H1 (cell line): ENCODE measurements around the gene MTPN. TPM values are rescaled to one million over a fixed set of nuclear protein-coding genes. Genes with fewer than 3 reads are reported as not detected.

Source experiments
- CTCF ChIA-PET: fragments of 300-600 bp; sonication (Branson Sonifier 250); formaldehyde crosslinking; loops from one replicate; lab custom pipeline; 2021; ENCODE audit not compliant: partially characterized antibody; lab: Charles Lee
- POLR2A ChIA-PET: fragments of 300-600 bp; sonication (Branson Sonifier 250); formaldehyde crosslinking; loops from one replicate; lab custom pipeline; 2021; ENCODE audit warnings: inconsistent platforms; ENCODE audit not compliant: partially characterized antibody; lab: Charles Lee
- DNase-seq, 2 experiments: peaks; one replicate each; pipeline versions ENCODE4 v3.0.0 to v3.0.0-alpha.2; 2010 to 2022; ENCODE audit warnings: low spot score in 2 of 2, low read depth in 1 of 2, mixed read lengths in 1 of 2
- FAIRE-seq: peaks from 2 replicates; lab custom pipeline; 2011; peaks lifted over from hg19 to GRCh38; lab: Jason Lieb, UNC
- H2AFZ ChIP-seq: 2 replicates; pipeline ENCODE4 v1.8.1; 2012; ENCODE audit warnings: low read length, inconsistent platforms
- H2AK5ac ChIP-seq: 2 replicates; pipeline ENCODE4 v1.6.1; 2013; ENCODE audit warnings: low read depth, low read length
- H2BK120ac ChIP-seq: replicated peaks from 2 replicates; pipeline ENCODE3; 2013; ENCODE audit warnings: low read depth, low read length, inconsistent platforms
- H2BK12ac ChIP-seq: 2 replicates; pipeline ENCODE4 v1.6.1; 2013; ENCODE audit warnings: low read depth, low read length
- H2BK15ac ChIP-seq: 2 replicates; pipeline ENCODE4 v1.6.1; 2013; ENCODE audit warnings: low read length
- H2BK20ac ChIP-seq: 2 replicates; pipeline ENCODE4 v1.6.1; 2013; ENCODE audit warnings: low read length
- H2BK5ac ChIP-seq: 2 replicates; pipeline ENCODE4 v1.6.1; 2013; ENCODE audit warnings: low read depth, low read length
- H3K14ac ChIP-seq: 2 replicates; pipeline ENCODE4 v1.6.1; 2013; ENCODE audit warnings: inconsistent platforms; ENCODE audit not compliant: insufficient read length
- H3K18ac ChIP-seq: 2 replicates; pipeline ENCODE4 v1.6.1; 2013; ENCODE audit warnings: low read length; ENCODE audit errors: extremely low read depth
- H3K23ac ChIP-seq: 2 replicates; pipeline ENCODE4 v1.6.1; 2013; ENCODE audit warnings: inconsistent platforms; ENCODE audit not compliant: insufficient read length
- H3K23me2 ChIP-seq: 2 replicates; pipeline ENCODE4 v1.6.1; 2013; ENCODE audit warnings: low read depth, low read length
- H3K27ac ChIP-seq: 2 replicates; pipeline ENCODE4 v1.6.1; 2011; ENCODE audit warnings: low read depth, low read length, inconsistent platforms
- H3K27me3 ChIP-seq, 4 experiments: replicated peaks in 1 of 4; 1 replicate in 1 of 4; 2 replicates in 3 of 4; pipeline versions ENCODE4 v1.6.1 to v1.8.1; 2011 to 2013; ENCODE audit warnings: low read length in 3 of 4, mild to moderate bottlenecking in 3 of 4, inconsistent platforms in 2 of 4, mixed read lengths in 2 of 4, moderate library complexity in 1 of 4; ENCODE audit not compliant: control insufficient read depth in 3 of 4, insufficient read depth in 3 of 4; ENCODE audit errors: extremely low read depth in 1 of 4
- H3K36me3 ChIP-seq, 4 experiments: 2 replicates each; pipeline versions ENCODE4 v1.6.1 to v1.8.1; 2011 to 2013; ENCODE audit warnings: mild to moderate bottlenecking in 4 of 4, low read length in 3 of 4, moderate library complexity in 2 of 4, control low read depth in 1 of 4, inconsistent platforms in 1 of 4; ENCODE audit not compliant: insufficient read depth in 4 of 4, control insufficient read depth in 2 of 4
- H3K4ac ChIP-seq: replicated peaks from 2 replicates; pipeline ENCODE3; 2013; ENCODE audit warnings: low read length, low read depth, mixed read lengths, inconsistent platforms; ENCODE audit not compliant: insufficient read length
- H3K4me1 ChIP-seq, 4 experiments: replicated peaks in 1 of 4; 1 replicate in 1 of 4; 2 replicates in 3 of 4; pipeline versions ENCODE4 v1.6.1 to v1.8.1; 2011 to 2013; ENCODE audit warnings: low read length in 3 of 4, inconsistent platforms in 2 of 4, mixed read lengths in 1 of 4; ENCODE audit not compliant: insufficient read depth in 4 of 4, control insufficient read depth in 3 of 4
- H3K4me2 ChIP-seq, 2 experiments: 2 replicates each; pipeline versions ENCODE4 v1.6.1 to v1.8.1; 2011 to 2013; ENCODE audit warnings: low read depth in 2 of 2, low read length in 2 of 2, control low read depth in 1 of 2, inconsistent platforms in 1 of 2, mild to moderate bottlenecking in 1 of 2; ENCODE audit not compliant: insufficient read depth in 1 of 2
- H3K4me3 ChIP-seq, 4 experiments: fragments of 200-600, 300-600 bp in 1 of 4; sonication (generic), shearing (Covaris generic), sonication (Bioruptor Twin) in 1 of 4; 2 replicates each; pipeline versions ENCODE4 v1.5.1 to v1.8.1; 2011 to 2016; ENCODE audit warnings: low read length in 4 of 4, low read depth in 3 of 4, control low read depth in 2 of 4, inconsistent platforms in 2 of 4, mild to moderate bottlenecking in 2 of 4, mixed read lengths in 1 of 4, moderate library complexity in 1 of 4; ENCODE audit not compliant: insufficient read depth in 2 of 4; ENCODE audit errors: extremely low read depth in 1 of 4
- H3K56ac ChIP-seq: replicated peaks from 2 replicates; pipeline ENCODE3; 2013; ENCODE audit warnings: low read depth, mild to moderate bottlenecking, mixed read lengths, low read length, inconsistent platforms; ENCODE audit not compliant: insufficient read length
- H3K79me1 ChIP-seq: 2 replicates; pipeline ENCODE4 v1.6.1; 2013; ENCODE audit warnings: low read depth, low read length, control low read depth
- H3K79me2 ChIP-seq, 2 experiments: 2 replicates each; pipeline versions ENCODE4 v1.6.1 to v1.8.1; 2012 to 2013; ENCODE audit warnings: low read length in 2 of 2, mild to moderate bottlenecking in 2 of 2, inconsistent platforms in 1 of 2; ENCODE audit not compliant: insufficient read depth in 2 of 2, control insufficient read depth in 1 of 2
- H3K9ac ChIP-seq, 4 experiments: replicated peaks in 1 of 4; 1 replicate in 1 of 4; 2 replicates in 3 of 4; pipeline versions ENCODE4 v1.6.1 to v1.8.1; 2011 to 2013; ENCODE audit warnings: low read depth in 3 of 4, low read length in 3 of 4, control low read depth in 2 of 4, mild to moderate bottlenecking in 2 of 4, moderate library complexity in 2 of 4, inconsistent platforms in 1 of 4; ENCODE audit errors: extremely low read depth in 1 of 4
- H3K9me3 ChIP-seq, 2 experiments: 2 replicates each; pipeline versions ENCODE4 v1.6.1 to v1.8.1; 2012 to 2013; ENCODE audit warnings: mild to moderate bottlenecking in 2 of 2, moderate library complexity in 2 of 2, control low read depth in 1 of 2, inconsistent platforms in 1 of 2, low read depth in 1 of 2, low read length in 1 of 2, mixed read lengths in 1 of 2; ENCODE audit not compliant: insufficient read depth in 2 of 2
- H4K20me1 ChIP-seq, 2 experiments: replicated peaks in 1 of 2; 2 replicates each; pipeline versions ENCODE3 to v1.8.1; 2011 to 2013; ENCODE audit warnings: inconsistent platforms in 2 of 2, low read length in 2 of 2, mild to moderate bottlenecking in 1 of 2; ENCODE audit not compliant: insufficient read depth in 2 of 2, control insufficient read depth in 1 of 2
- H4K5ac ChIP-seq: 2 replicates; pipeline ENCODE4 v1.6.1; 2013; ENCODE audit warnings: low read length, low read depth, mixed read lengths, inconsistent platforms; ENCODE audit not compliant: insufficient read length
- H4K8ac ChIP-seq: 2 replicates; pipeline ENCODE4 v1.8.0; 2013; ENCODE audit warnings: mild to moderate bottlenecking, moderate library complexity, low read length, inconsistent platforms; ENCODE audit not compliant: insufficient read depth; ENCODE audit errors: extremely low read depth
- H4K91ac ChIP-seq: replicated peaks from 2 replicates; pipeline ENCODE3; 2013; ENCODE audit warnings: low read length, mixed read lengths, inconsistent platforms; ENCODE audit not compliant: insufficient read length
- CREB1 ChIP-seq: IDR thresholded peaks from 2 replicates; pipeline ENCODE4 v1.6.1; 2012; ENCODE audit warnings: inconsistent platforms
- EGR1 ChIP-seq: IDR thresholded peaks from 2 replicates; pipeline ENCODE4 v1.6.1; 2011; ENCODE audit warnings: low read depth, low read length, borderline replicate concordance
- EP300 ChIP-seq, 2 experiments: IDR thresholded peaks; 1 replicate in 1 of 2; 2 replicates in 1 of 2; pipeline ENCODE4 v1.6.1; 2011 to 2012; ENCODE audit warnings: low read depth in 2 of 2, low read length in 2 of 2, mild to moderate bottlenecking in 2 of 2, borderline replicate concordance in 1 of 2, inconsistent platforms in 1 of 2, moderate library complexity in 1 of 2
- GTF2F1 ChIP-seq: IDR thresholded peaks from 2 replicates; pipeline ENCODE4 v1.6.1; 2012; ENCODE audit warnings: low read depth, low read length, improper control_type of control experiment, borderline replicate concordance
- HDAC2 ChIP-seq, 2 experiments: fragments of 300-600 bp in 1 of 2; sonication (generic) in 1 of 2; IDR thresholded peaks; 2 replicates each; pipeline ENCODE4 v1.6.1; 2011 to 2012; ENCODE audit warnings: low read depth in 2 of 2, low read length in 2 of 2, mild to moderate bottlenecking in 2 of 2, moderate library complexity in 2 of 2, borderline replicate concordance in 1 of 2, inconsistent platforms in 1 of 2
- KDM1A ChIP-seq: fragments of 200-600, 300-600 bp; sonication (generic); IDR thresholded peaks from 2 replicates; pipeline ENCODE4 v1.7.1; 2016; ENCODE audit warnings: mild to moderate bottlenecking, low read length, borderline replicate concordance
- MAFK ChIP-seq: IDR thresholded peaks from 2 replicates; pipeline ENCODE4 v1.6.1; 2012; ENCODE audit warnings: low read depth, mild to moderate bottlenecking, improper control_type of control experiment, low read length
- NANOG ChIP-seq: IDR thresholded peaks from 2 replicates; pipeline ENCODE4 v1.6.1; 2011; ENCODE audit warnings: low read length, low read depth, mild to moderate bottlenecking, inconsistent platforms; ENCODE audit not compliant: insufficient read depth, poor library complexity, severe bottlenecking
- SIRT6 ChIP-seq: IDR thresholded peaks from one replicate; pipeline ENCODE4 v1.7.1; 2012; ENCODE audit warnings: low read length, inconsistent platforms
- SIX5 ChIP-seq: IDR thresholded peaks from 2 replicates; pipeline ENCODE4 v1.6.1; 2011; ENCODE audit warnings: mild to moderate bottlenecking, low read depth, low read length
- SP1 ChIP-seq: IDR thresholded peaks from 2 replicates; pipeline ENCODE4 v1.6.1; 2011; ENCODE audit warnings: low read depth, low read length
- WGBS, 2 experiments: shearing (Covaris generic) in 1 of 2; methylation state at CpG; one replicate each; pipeline versions ENCODE4 v1.1.6 to v1.1.7; 2013 to 2015; ENCODE audit warnings: low lambda C conversion rate in 2 of 2, mixed read lengths in 2 of 2, inconsistent platforms in 1 of 2, low coverage in 1 of 2, missing lambda C conversion rate in 1 of 2; ENCODE audit not compliant: insufficient replicate concordance in 2 of 2, insufficient coverage in 1 of 2, insufficient read length in 1 of 2; ENCODE audit errors: extremely low coverage in 1 of 2, missing lambda C conversion rate in 1 of 2; 5-methylcytosine and 5-hydroxymethylcytosine counted together
- polyA plus RNA-seq, 7 experiments: library from polyadenylated mRNA; depleted of rRNA in 3 of 7; stranded (reverse) in 5 of 7; unstranded in 2 of 7; fragments of >200 nt in 5 of 7; fragments of 200-250 nt in 2 of 7; gene quantifications; 1 replicate in 5 of 7; 2 replicates in 1 of 7; 4 replicates in 1 of 7; pipeline versions ENCODE4 v1.2.1 to v1.2.3, GENCODE V29; 2011 to 2013; ENCODE audit warnings: missing spikeins in 2 of 7, mixed read lengths in 2 of 7
- total RNA-seq: library from RNA; stranded (reverse); fragmentation: NEBNext Ultra II Directional; extraction: Animal tissue kit (Norgen Biotek cat#: 25700); gene quantifications from 2 replicates; pipeline ENCODE4 v1.2.1, GENCODE V29; 2021

MTPN gene
- total and polyA plus RNA-seq, 2 of the 8 experiments (the other 6 are each of a cell fraction or from before 2014, with no cell fraction given) = 33.0 to 101 TPM

GRCh38 chr7:135932131-135932530 lies 45.0 kb downstream of the MTPN start:
- ChIA-PET POLR2A (interaction anchor here (1.3 kb wide), 1 partner anchor 9 kb away, joined by 3 read pairs; no protein-coding TSS in a partner anchor), CTCF (no interaction called here)
- Histone ChIP-seq H4K91ac (no peak overlapping the region), H3K79me2 (peaks cover 0 to 31% of the 10 kb centered on the region in 2 experiments; a peak in 3 of 4 replicates), H4K8ac (no peak overlapping the region), H2AK5ac (no peak overlapping the region), H3K9me3 (no peaks in the 10 kb centered on the region), H3K4me3 (no peak overlapping the region), H3K4ac (no peak overlapping the region), H2BK5ac (no peak overlapping the region), H3K36me3 (peaks cover 0 to 10% (median 4%) of the 10 kb centered on the region in 4 experiments; a peak in 4 of 8 replicates), H2AFZ (no peak overlapping the region), H3K27me3 (no peaks in the 10 kb centered on the region), H2BK20ac (no peak overlapping the region), H3K14ac (no peak overlapping the region), H3K23me2 (no peaks in the 10 kb centered on the region), H3K27ac (no peak overlapping the region), H4K5ac (no peak overlapping the region), H2BK15ac (no peak overlapping the region), H3K18ac (no peak overlapping the region), H3K4me1 (peaks cover 3 to 14% (median 3%) of the 10 kb centered on the region in 4 experiments; a peak in 6 of 7 replicates), H3K56ac (no peak overlapping the region), H2BK120ac (no peak overlapping the region), H3K79me1 (peaks cover 7% of the 10 kb centered on the region; the same call in 1 of the 2 replicates), H2BK12ac (no peak overlapping the region), H3K9ac (no peak overlapping the region), H3K4me2 (no peak overlapping the region), H4K20me1 (peaks cover 8% of the 10 kb centered on the region in 2 experiments), H3K23ac (no peak overlapping the region)
- FAIRE-seq = no peak
- no peak for DNase-seq
- no peak for TF ChIP-seq KDM1A
- TF ChIP-seq SP1 = no peak
- no peak for TF ChIP-seq GTF2F1
- TF ChIP-seq HDAC2 (IDR thresholded peaks at IDR 0.05; ENCODE audit: borderline replicate concordance in 1 of 2, low read depth in 2 of 2, low read length in 2 of 2) = no peak
- no peak for TF ChIP-seq NANOG
- TF ChIP-seq MAFK = no peak
- TF ChIP-seq EGR1 = no peak
- no peak for TF ChIP-seq SIX5
- no peak for TF ChIP-seq SIRT6
- no peak for TF ChIP-seq EP300 (IDR thresholded peaks at IDR 0.05; ENCODE audit: borderline replicate concordance in 1 of 2, low read depth in 2 of 2, low read length in 2 of 2)
- TF ChIP-seq CREB1 = no peak
- WGBS, 2 experiments = 88% methylated on average over 5 of the region's 5 CpGs; no CpG with 5 or more reads in 1 of the 2 experiments
